ENCODE data around the gene SERHL2.
A peak's percentile ranks its signal among the peaks of the same experiment; 100 is the strongest.
"Not testable (repeated sequence)": the region's sequence is repeated elsewhere in the genome, so short reads cannot be mapped to it uniquely, and the experiment has no call there.

The SERHL2 gene

GRCh38 chr22:42577623-42578240 is 24.0 kb downstream of the SERHL2 start:
- no peak for DNase-seq (ENCODE audit: low read depth in 1 of 2, low spot score in 1 of 2)
- Histone ChIP-seq H3K27ac (replicated peaks) (no peak overlapping the region), H3K27me3 (ENCODE audit: insufficient read depth, poor library complexity, severe bottlenecking) (no peaks in the 10 kb centered on the region), H3K4me3 (replicated peaks; ENCODE audit: insufficient read depth, low read length) (no peak overlapping the region)
- TF ChIP-seq GABPA (IDR thresholded peaks at IDR 0.05; ENCODE audit: low read depth): no peak
- TF ChIP-seq SPI1 (IDR thresholded peaks at IDR 0.05; ENCODE audit: borderline replicate concordance, low read depth): no peak
- TF ChIP-seq, protein P1, sequence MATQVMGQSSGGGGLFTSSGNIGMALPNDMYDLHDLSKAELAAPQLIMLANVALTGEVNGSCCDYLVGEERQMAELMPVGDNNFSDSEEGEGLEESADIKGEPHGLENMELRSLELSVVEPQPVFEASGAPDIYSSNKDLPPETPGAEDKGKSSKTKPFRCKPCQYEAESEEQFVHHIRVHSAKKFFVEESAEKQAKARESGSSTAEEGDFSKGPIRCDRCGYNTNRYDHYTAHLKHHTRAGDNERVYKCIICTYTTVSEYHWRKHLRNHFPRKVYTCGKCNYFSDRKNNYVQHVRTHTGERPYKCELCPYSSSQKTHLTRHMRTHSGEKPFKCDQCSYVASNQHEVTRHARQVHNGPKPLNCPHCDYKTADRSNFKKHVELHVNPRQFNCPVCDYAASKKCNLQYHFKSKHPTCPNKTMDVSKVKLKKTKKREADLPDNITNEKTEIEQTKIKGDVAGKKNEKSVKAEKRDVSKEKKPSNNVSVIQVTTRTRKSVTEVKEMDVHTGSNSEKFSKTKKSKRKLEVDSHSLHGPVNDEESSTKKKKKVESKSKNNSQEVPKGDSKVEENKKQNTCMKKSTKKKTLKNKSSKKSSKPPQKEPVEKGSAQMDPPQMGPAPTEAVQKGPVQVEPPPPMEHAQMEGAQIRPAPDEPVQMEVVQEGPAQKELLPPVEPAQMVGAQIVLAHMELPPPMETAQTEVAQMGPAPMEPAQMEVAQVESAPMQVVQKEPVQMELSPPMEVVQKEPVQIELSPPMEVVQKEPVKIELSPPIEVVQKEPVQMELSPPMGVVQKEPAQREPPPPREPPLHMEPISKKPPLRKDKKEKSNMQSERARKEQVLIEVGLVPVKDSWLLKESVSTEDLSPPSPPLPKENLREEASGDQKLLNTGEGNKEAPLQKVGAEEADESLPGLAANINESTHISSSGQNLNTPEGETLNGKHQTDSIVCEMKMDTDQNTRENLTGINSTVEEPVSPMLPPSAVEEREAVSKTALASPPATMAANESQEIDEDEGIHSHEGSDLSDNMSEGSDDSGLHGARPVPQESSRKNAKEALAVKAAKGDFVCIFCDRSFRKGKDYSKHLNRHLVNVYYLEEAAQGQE (IDR thresholded peaks at IDR 0.05; ENCODE audit: insufficient replicate concordance, low read depth): no peak
- TF ChIP-seq, protein P2, sequence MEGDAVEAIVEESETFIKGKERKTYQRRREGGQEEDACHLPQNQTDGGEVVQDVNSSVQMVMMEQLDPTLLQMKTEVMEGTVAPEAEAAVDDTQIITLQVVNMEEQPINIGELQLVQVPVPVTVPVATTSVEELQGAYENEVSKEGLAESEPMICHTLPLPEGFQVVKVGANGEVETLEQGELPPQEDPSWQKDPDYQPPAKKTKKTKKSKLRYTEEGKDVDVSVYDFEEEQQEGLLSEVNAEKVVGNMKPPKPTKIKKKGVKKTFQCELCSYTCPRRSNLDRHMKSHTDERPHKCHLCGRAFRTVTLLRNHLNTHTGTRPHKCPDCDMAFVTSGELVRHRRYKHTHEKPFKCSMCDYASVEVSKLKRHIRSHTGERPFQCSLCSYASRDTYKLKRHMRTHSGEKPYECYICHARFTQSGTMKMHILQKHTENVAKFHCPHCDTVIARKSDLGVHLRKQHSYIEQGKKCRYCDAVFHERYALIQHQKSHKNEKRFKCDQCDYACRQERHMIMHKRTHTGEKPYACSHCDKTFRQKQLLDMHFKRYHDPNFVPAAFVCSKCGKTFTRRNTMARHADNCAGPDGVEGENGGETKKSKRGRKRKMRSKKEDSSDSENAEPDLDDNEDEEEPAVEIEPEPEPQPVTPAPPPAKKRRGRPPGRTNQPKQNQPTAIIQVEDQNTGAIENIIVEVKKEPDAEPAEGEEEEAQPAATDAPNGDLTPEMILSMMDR (IDR thresholded peaks at IDR 0.05; ENCODE audit: insufficient read depth, low read length): no peak
- no peak for TF ChIP-seq POLR2AphosphoS5 (IDR thresholded peaks at IDR 0.05; ENCODE audit: low read depth)

- not testable (repeated sequence) for H3K27me3 ChIP-seq (ENCODE audit: insufficient read depth, poor library complexity, severe bottlenecking); H3K4me3 ChIP-seq (replicated peaks; ENCODE audit: insufficient read depth, low read length); H3K27ac ChIP-seq (replicated peaks); DNase-seq (ENCODE audit: low read depth in 1 of 2, low spot score in 1 of 2)
These were observed 26.3 kb downstream of the SERHL2 start for GRCh38 chr22:42580040-42580439.

DNA sequence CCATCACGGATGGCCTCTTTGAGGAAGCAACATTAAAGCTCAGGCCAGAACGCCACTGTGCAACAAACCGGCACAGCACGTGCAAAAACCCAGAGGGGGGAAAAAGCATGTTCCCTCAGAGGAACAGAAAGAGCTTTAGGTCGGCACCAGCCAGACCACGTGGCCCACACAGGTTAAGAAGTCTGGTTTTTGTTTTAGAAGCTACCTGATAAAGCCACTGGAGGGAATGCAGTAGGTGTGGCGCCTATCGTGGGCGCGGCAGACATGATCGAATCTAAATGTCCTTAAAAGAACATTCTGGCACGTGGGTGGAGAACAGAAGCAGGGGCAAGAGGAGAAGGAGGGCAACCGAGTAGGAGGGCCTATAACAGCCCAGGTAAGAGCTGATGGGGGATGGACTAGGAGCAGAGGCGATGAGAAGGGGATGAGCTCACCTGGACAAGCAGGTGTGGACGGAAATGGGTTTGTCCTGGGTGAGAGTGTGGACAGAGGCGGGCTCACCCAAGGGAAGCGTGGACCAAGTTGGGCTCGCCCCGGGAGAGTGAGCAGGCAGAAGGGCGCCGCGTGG is 27.5 kb downstream of the SERHL2 start:
- H3K27me3 ChIP-seq (ENCODE audit: insufficient read depth, poor library complexity, severe bottlenecking); DNase-seq (ENCODE audit: low read depth in 1 of 2, low spot score in 1 of 2): not testable (repeated sequence)
- peak overlapping the region; percentile 85 for H3K27ac ChIP-seq (replicated peaks)
- peak overlapping the region; percentile 82 for H3K4me3 ChIP-seq (replicated peaks; ENCODE audit: insufficient read depth, low read length)

GRCh38 chr22:42581762-42582716 is 28.3 kb downstream of the SERHL2 start:
- TF ChIP-seq SPI1 (IDR thresholded peaks at IDR 0.05; ENCODE audit: borderline replicate concordance, low read depth): no peak
- TF ChIP-seq POLR2AphosphoS5 (IDR thresholded peaks at IDR 0.05; ENCODE audit: low read depth): peak; percentile 80
- peak; percentile 54 to 68 for DNase-seq (ENCODE audit: low read depth in 1 of 2, low spot score in 1 of 2)
- peak overlapping the region; percentile 82 for H3K4me3 ChIP-seq (replicated peaks; ENCODE audit: insufficient read depth, low read length)
- peak overlapping the region; percentile 85 for H3K27ac ChIP-seq (replicated peaks)
- H3K27me3 ChIP-seq (ENCODE audit: insufficient read depth, poor library complexity, severe bottlenecking): no peaks in the 10 kb centered on the region

- H3K27ac ChIP-seq (replicated peaks): no peak overlapping the region
- TF ChIP-seq, protein P1 (IDR thresholded peaks at IDR 0.05; ENCODE audit: insufficient replicate concordance, low read depth): no peak
- TF ChIP-seq, protein P2 (IDR thresholded peaks at IDR 0.05; ENCODE audit: insufficient read depth, low read length): no peak
- no peak for TF ChIP-seq SPI1 (IDR thresholded peaks at IDR 0.05; ENCODE audit: borderline replicate concordance, low read depth)
- no peak for TF ChIP-seq GABPA (IDR thresholded peaks at IDR 0.05; ENCODE audit: low read depth)
- no peak for TF ChIP-seq POLR2AphosphoS5 (IDR thresholded peaks at IDR 0.05; ENCODE audit: low read depth)
- no peaks in the 10 kb centered on the region for H3K27me3 ChIP-seq (ENCODE audit: insufficient read depth, poor library complexity, severe bottlenecking)
- no peak overlapping the region for H3K4me3 ChIP-seq (replicated peaks; ENCODE audit: insufficient read depth, low read length)
- DNase-seq (ENCODE audit: low read depth in 1 of 2, low spot score in 1 of 2): no peak
These were observed 29.2 kb downstream of the SERHL2 start for GRCh38 chr22:42582987-42583386.
